HEK293 (cell line): Measurements from ENCODE around the gene CAP2.

ENCODE experiments used
- CTCF ChIA-PET: fragments of 350-600 bp; formaldehyde crosslinking; extraction: SDS; loops from one replicate; lab custom pipeline; 2021; ENCODE audit warnings: antibody characterized with exemption; lab: Yijun Ruan, JAX
- POLR2A ChIA-PET: fragments of 300-600 bp; formaldehyde crosslinking; extraction: SDS; loops from one replicate; lab custom pipeline; 2020; ENCODE audit warnings: antibody characterized with exemption, inconsistent platforms; lab: Yijun Ruan, JAX
- H3K27ac ChIP-seq: fragments of 200-500 bp; sonication (Bioruptor generic); 2 replicates; pipeline ENCODE4 v1.5.1; 2014; ENCODE audit warnings: low read depth, low read length, control low read depth, inconsistent platforms; ENCODE audit errors: extremely low read depth
- H3K36me3 ChIP-seq, 2 experiments: fragments of 200-500 bp in 1 of 2; sonication (Bioruptor generic) in 1 of 2; 1 replicate in 1 of 2; 2 replicates in 1 of 2; pipeline ENCODE4 v1.5.1; 2014 to 2017; ENCODE audit warnings: inconsistent platforms in 2 of 2, low read length in 2 of 2; ENCODE audit not compliant: control insufficient read depth in 2 of 2, insufficient read depth in 1 of 2
- H3K4me1 ChIP-seq: fragments of 200-500 bp; sonication (Bioruptor generic); 2 replicates; pipeline ENCODE4 v1.5.1; 2014; ENCODE audit warnings: mild to moderate bottlenecking, low read length, inconsistent platforms; ENCODE audit not compliant: control insufficient read depth, insufficient read depth
- H3K4me3 ChIP-seq: 2 replicates; pipeline ENCODE4 v1.5.1; 2011; ENCODE audit warnings: low read depth, mild to moderate bottlenecking, control low read depth, low read length, moderate library complexity
- H3K9me3 ChIP-seq: fragments of 200-500 bp; sonication (Bioruptor generic); 2 replicates; pipeline ENCODE4 v1.5.1; 2014; ENCODE audit warnings: low read depth, low read length, inconsistent platforms; ENCODE audit not compliant: control insufficient read depth, insufficient read depth
- ELK4 ChIP-seq: IDR thresholded peaks from 2 replicates; pipeline ENCODE4 v1.6.1; 2011; ENCODE audit warnings: mild to moderate bottlenecking, low read depth, low read length, borderline replicate concordance
- ZBTB17 ChIP-seq: fragments of 450-650 bp; formaldehyde crosslinking; IDR thresholded peaks from 2 replicates; pipeline ENCODE4 v1.5.1; 2016; ENCODE audit warnings: missing biosample characterization, missing genetic modification characterization
- ZBTB26 ChIP-seq: fragments of 450-650 bp; formaldehyde crosslinking; optimal IDR thresholded peaks from 2 replicates; pipeline ENCODE3; 2016; ENCODE audit warnings: missing biosample characterization, mild to moderate bottlenecking, missing genetic modification characterization
- ZFP69B ChIP-seq: fragments of 450-650 bp; formaldehyde crosslinking; IDR thresholded peaks from 2 replicates; pipeline ENCODE4 v1.5.1; 2016; ENCODE audit warnings: missing biosample characterization, missing genetic modification characterization
- ZNF175 ChIP-seq: fragments of 450-650 bp; formaldehyde crosslinking; IDR thresholded peaks from 2 replicates; pipeline ENCODE4 v1.5.1; 2016; ENCODE audit warnings: missing biosample characterization, missing genetic modification characterization
- ZNF223 ChIP-seq: fragments of 450-650 bp; formaldehyde crosslinking; IDR thresholded peaks from 2 replicates; pipeline ENCODE4 v1.5.1; 2016; ENCODE audit warnings: missing biosample characterization, missing genetic modification characterization
- ZNF239 ChIP-seq: fragments of 450-650 bp; formaldehyde crosslinking; IDR thresholded peaks from 2 replicates; pipeline ENCODE4 v1.5.1; 2016; ENCODE audit warnings: missing biosample characterization, missing genetic modification characterization
- ZNF24 ChIP-seq: fragments of 450-650 bp; formaldehyde crosslinking; IDR thresholded peaks from 2 replicates; pipeline ENCODE4 v1.5.1; 2016; ENCODE audit warnings: missing biosample characterization, missing genetic modification characterization
- ZNF580 ChIP-seq: fragments of 450-650 bp; formaldehyde crosslinking; IDR thresholded peaks from 2 replicates; pipeline ENCODE4 v1.5.1; 2016; ENCODE audit warnings: missing biosample characterization, missing genetic modification characterization
- ZNF707 ChIP-seq: fragments of 450-650 bp; formaldehyde crosslinking; IDR thresholded peaks from 2 replicates; pipeline ENCODE4 v1.5.1; 2016; ENCODE audit warnings: missing biosample characterization, missing genetic modification characterization
- ZNF843 ChIP-seq: fragments of 450-650 bp; formaldehyde crosslinking; IDR thresholded peaks from 2 replicates; pipeline ENCODE4 v1.5.1; 2016; ENCODE audit warnings: missing biosample characterization, missing genetic modification characterization
- ZSCAN5A ChIP-seq: fragments of 450-650 bp; formaldehyde crosslinking; IDR thresholded peaks from 2 replicates; pipeline ENCODE4 v1.5.1; 2016; ENCODE audit warnings: missing biosample characterization, missing genetic modification characterization
- ZXDB ChIP-seq: fragments of 450-650 bp; formaldehyde crosslinking; IDR thresholded peaks from 2 replicates; pipeline ENCODE4 v1.5.1; 2016; ENCODE audit warnings: missing biosample characterization, missing genetic modification characterization
- TF ChIP-seq, protein P1 (sequence below): fragments of 450-650 bp; formaldehyde crosslinking; IDR thresholded peaks from 2 replicates; pipeline ENCODE4 v1.5.1; 2016; ENCODE audit warnings: missing biosample characterization, missing genetic modification characterization
- TF ChIP-seq, protein P2 (sequence below): fragments of 450-650 bp; formaldehyde crosslinking; IDR thresholded peaks from 2 replicates; pipeline ENCODE4 v1.5.0; 2017; ENCODE audit warnings: missing biosample characterization, missing genetic modification characterization, borderline replicate concordance
- TF ChIP-seq, protein P3 (sequence below): fragments of 450-650 bp; formaldehyde crosslinking; IDR thresholded peaks from 2 replicates; pipeline ENCODE4 v1.5.1; 2016; ENCODE audit warnings: missing biosample characterization, missing genetic modification characterization, borderline replicate concordance

Gene CAP2

DNA sequence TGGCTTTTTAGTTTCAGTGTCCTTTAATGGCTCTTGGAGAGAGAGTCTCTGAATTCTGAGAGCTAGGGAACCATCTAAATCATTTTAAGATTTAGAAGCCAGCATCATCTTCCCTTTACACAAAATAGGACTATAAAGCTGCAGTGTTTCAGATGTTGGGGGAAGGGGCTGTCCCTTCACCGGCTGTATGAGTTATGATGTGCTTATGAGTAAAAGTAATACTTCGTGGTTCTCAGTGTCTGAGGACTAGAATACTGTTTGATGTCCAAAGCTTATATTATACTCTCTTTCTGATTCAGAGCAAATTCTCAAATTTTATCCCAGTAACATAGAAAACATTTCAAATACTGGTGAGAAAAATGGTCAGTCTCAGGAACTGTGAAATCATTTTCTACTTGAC, 143.2 kb downstream of the CAP2 start:
- CTCF ChIA-PET = interaction anchor here (0.5 to 0.6 kb wide), 3 partner anchors 51 to 167 kb away, joined by 3 read pairs; partner anchors contain the start of gene FAM8A1
- Histone ChIP-seq H3K4me3 (no peak overlapping the region), H3K9me3 (no peaks in the 10 kb centered on the region), H3K27ac (no peak overlapping the region), H3K4me1 (no peaks in the 10 kb centered on the region), H3K36me3 (peaks cover 0 to 3% of the 10 kb centered on the region in 2 experiments; a peak in 2 of 3 replicates)
- TF ChIP-seq ZNF580 (tag by site-specific recombination) (no peak), ZNF843 (no peak), ZNF24 (no peak), ZNF707 (no peak), ZFP69B (tag by site-specific recombination) (no peak), ZBTB17 (tag by site-specific recombination) (no peak), ZNF175 (tag by site-specific recombination) (no peak), ZBTB26 (tag by site-specific recombination) (no peak), ZXDB (no peak), ELK4 (no peak), ZNF239 (tag by site-specific recombination) (no peak), ZSCAN5A (no peak), ZNF223 (tag by site-specific recombination) (no peak)
- TF ChIP-seq, protein P1, sequence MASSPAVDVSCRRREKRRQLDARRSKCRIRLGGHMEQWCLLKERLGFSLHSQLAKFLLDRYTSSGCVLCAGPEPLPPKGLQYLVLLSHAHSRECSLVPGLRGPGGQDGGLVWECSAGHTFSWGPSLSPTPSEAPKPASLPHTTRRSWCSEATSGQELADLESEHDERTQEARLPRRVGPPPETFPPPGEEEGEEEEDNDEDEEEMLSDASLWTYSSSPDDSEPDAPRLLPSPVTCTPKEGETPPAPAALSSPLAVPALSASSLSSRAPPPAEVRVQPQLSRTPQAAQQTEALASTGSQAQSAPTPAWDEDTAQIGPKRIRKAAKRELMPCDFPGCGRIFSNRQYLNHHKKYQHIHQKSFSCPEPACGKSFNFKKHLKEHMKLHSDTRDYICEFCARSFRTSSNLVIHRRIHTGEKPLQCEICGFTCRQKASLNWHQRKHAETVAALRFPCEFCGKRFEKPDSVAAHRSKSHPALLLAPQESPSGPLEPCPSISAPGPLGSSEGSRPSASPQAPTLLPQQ (tag by site-specific recombination) = no peak
- TF ChIP-seq, protein P2, sequence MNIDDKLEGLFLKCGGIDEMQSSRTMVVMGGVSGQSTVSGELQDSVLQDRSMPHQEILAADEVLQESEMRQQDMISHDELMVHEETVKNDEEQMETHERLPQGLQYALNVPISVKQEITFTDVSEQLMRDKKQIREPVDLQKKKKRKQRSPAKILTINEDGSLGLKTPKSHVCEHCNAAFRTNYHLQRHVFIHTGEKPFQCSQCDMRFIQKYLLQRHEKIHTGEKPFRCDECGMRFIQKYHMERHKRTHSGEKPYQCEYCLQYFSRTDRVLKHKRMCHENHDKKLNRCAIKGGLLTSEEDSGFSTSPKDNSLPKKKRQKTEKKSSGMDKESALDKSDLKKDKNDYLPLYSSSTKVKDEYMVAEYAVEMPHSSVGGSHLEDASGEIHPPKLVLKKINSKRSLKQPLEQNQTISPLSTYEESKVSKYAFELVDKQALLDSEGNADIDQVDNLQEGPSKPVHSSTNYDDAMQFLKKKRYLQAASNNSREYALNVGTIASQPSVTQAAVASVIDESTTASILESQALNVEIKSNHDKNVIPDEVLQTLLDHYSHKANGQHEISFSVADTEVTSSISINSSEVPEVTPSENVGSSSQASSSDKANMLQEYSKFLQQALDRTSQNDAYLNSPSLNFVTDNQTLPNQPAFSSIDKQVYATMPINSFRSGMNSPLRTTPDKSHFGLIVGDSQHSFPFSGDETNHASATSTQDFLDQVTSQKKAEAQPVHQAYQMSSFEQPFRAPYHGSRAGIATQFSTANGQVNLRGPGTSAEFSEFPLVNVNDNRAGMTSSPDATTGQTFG (tag by site-specific recombination) = no peak
- TF ChIP-seq, protein P3, sequence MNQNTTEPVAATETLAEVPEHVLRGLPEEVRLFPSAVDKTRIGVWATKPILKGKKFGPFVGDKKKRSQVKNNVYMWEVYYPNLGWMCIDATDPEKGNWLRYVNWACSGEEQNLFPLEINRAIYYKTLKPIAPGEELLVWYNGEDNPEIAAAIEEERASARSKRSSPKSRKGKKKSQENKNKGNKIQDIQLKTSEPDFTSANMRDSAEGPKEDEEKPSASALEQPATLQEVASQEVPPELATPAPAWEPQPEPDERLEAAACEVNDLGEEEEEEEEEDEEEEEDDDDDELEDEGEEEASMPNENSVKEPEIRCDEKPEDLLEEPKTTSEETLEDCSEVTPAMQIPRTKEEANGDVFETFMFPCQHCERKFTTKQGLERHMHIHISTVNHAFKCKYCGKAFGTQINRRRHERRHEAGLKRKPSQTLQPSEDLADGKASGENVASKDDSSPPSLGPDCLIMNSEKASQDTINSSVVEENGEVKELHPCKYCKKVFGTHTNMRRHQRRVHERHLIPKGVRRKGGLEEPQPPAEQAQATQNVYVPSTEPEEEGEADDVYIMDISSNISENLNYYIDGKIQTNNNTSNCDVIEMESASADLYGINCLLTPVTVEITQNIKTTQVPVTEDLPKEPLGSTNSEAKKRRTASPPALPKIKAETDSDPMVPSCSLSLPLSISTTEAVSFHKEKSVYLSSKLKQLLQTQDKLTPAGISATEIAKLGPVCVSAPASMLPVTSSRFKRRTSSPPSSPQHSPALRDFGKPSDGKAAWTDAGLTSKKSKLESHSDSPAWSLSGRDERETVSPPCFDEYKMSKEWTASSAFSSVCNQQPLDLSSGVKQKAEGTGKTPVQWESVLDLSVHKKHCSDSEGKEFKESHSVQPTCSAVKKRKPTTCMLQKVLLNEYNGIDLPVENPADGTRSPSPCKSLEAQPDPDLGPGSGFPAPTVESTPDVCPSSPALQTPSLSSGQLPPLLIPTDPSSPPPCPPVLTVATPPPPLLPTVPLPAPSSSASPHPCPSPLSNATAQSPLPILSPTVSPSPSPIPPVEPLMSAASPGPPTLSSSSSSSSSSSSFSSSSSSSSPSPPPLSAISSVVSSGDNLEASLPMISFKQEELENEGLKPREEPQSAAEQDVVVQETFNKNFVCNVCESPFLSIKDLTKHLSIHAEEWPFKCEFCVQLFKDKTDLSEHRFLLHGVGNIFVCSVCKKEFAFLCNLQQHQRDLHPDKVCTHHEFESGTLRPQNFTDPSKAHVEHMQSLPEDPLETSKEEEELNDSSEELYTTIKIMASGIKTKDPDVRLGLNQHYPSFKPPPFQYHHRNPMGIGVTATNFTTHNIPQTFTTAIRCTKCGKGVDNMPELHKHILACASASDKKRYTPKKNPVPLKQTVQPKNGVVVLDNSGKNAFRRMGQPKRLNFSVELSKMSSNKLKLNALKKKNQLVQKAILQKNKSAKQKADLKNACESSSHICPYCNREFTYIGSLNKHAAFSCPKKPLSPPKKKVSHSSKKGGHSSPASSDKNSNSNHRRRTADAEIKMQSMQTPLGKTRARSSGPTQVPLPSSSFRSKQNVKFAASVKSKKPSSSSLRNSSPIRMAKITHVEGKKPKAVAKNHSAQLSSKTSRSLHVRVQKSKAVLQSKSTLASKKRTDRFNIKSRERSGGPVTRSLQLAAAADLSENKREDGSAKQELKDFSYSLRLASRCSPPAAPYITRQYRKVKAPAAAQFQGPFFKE (tag by site-specific recombination) = no peak
- POLR2A ChIA-PET = no interaction called here
